GM21717 (cell line): ENCODE data around the gene SHROOM2.

Experiments
- ATAC-seq: cut with Tn5 transposase; IDR thresholded peaks from one replicate; pipeline ENCODE4 v1.9.1; 2021; ENCODE audit warnings: mild to moderate bottlenecking, moderate library complexity; ENCODE audit not compliant: unreplicated experiment

The SHROOM2 gene

DNA sequence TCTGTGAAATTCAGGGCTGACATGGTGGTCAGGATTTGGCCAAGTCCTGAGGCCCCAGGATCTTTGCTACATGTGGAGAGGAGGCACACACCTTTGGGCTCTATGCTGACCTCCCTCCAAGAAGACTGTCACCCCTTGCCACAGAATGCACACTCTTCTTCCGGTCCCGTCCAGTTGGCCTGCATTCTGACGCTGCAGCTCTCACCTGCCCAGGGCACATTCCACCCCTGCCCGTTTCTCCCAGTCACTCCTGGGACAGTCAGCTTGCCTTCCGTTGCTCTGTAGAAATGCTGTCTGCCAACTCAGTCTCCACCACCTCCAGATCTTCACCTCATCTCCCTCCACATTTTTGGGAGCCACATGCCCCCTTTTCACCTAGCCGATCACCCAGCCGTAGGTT lies 76.7 kb downstream of the SHROOM2 start:
- ATAC-seq, result no peak

DNA sequence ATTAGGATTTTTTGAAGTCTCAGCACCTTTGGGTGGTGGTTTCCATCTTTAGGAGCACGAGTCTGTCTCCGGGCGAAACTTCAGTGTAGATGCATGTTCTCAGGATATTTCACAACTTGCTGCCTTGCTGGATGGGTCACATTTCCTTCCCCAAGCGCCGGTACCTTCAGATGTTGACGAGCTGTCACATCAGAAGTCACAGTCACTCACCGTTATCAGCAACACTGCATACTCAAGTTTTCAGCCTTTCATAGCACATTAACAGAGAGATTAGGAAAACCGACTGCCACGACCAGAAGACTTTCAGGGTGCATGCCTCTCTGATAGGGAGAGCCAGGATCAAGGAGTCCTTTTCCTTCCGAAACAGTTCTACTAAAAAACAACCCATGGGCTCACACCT lies 77.8 kb downstream of the SHROOM2 start:
- ATAC-seq, result no peak

DNA sequence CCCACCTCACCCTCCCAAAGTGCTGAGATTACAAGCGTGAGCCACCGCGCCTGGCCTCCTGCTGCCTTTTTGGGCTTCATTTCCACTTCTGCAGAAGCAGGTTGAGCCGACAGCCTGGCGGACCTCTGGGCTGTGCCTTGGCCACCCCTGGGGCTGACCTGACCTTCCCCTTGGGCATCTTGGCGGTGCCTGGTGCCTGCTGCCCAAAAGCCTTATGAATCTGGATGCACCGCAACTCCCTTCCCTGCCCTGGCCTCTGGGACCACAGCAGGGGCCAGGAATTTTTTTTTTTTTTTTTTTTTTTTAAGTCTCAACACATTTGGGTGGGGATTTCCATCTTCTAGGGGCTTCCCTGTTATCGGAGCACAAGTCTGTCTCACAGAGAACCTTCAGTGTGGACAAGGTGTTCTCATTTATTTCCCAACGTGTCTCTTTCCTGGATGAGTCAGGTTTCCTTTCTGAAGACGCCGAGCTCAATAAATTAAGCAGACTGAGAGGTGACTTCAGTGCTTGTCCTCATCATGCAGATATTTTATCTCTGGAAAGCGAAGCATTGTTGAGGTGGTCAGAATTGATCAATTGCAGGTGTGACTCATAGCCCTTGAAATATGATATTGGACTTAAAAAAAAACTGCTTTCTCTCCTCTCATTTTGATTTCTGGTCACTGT lies 79.7 kb downstream of the SHROOM2 start:
- ATAC-seq, result no peak

DNA sequence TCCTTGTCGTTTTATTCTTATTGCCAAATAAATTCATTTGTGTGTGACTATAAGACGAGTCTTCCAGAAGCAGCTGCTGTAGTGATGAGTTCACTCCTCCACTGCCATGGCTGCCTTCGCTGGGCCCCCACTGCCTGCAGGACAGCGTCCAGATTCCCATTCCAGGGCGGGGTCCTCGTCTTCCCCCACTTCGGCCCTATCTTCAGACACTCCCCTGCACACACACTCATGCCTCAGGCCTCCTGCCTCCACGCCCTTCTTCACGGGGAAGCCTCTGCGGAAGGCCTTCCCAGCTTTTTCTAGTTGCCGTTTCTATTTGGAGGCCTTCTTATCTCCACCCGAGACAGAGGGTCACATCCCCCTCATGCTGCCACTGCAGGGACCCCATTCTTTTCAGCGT lies 80.4 kb downstream of the SHROOM2 start:
- no peak for ATAC-seq

DNA sequence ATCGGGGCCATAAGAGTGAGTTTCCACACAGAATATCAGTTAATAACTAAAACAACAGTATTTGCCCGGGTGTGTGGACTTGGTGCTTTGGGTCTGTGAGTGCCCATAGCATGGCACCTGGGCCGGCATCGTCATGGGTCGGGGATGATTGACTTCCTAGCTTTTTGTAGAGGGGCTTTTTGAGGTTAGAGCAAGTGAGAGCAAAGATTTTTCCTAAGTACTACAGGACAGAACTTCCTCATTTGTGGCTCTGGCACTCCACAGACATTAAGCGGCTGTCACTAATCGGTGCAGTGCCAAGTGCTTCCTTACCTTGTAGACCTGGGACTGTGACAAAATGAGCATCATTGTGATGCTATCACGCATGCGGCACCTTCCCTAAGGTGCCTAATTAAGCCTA lies 81.0 kb downstream of the SHROOM2 start:
- ATAC-seq, result no peak

DNA sequence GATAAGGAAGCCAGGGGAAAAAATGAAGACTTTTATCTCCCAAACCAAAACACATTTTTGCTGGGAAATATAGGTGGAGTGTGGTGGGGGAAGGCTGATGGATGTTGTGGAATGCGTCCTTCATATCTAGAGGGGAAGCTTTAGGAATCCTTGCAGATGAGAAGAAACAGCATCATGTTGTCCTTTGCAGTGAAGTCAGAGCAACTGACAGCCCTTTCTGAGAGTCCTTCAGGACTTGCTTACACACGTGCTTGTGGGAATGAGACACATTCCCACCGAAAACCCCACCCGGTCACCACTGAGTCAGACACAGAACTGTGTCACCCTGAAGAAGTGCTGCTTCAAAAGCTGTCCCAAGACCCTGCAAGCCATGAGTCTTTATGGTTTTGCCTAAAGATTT lies 81.5 kb downstream of the SHROOM2 start:
- ATAC-seq, result no peak

DNA sequence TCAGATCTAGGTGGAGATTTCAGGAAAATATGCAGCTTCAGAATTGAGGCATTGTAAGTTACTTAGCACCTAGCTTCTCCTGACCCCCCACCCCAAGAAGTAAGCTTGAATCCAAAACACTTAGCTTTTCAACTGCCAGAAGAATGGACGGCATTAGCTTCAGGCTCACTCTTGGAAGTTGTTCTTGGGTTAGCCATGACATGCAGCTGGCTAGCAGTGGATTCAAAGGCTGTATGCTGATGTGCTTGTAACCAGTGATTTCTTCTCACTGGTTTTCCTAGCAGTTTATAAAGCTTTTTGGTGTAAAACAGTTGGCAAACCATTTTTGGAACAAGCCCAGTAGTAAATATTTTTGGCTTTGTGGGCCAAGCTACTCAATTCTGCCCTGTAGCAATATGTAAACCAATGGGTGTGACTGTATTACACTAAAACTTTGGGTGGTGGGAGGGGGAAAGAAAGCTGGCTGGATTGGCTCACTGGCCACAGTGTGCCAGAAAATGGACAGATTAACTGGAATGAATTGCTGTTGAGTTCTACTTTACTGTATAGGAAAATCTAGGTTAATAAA lies 85.6 kb downstream of the SHROOM2 start:
- no peak for ATAC-seq

DNA sequence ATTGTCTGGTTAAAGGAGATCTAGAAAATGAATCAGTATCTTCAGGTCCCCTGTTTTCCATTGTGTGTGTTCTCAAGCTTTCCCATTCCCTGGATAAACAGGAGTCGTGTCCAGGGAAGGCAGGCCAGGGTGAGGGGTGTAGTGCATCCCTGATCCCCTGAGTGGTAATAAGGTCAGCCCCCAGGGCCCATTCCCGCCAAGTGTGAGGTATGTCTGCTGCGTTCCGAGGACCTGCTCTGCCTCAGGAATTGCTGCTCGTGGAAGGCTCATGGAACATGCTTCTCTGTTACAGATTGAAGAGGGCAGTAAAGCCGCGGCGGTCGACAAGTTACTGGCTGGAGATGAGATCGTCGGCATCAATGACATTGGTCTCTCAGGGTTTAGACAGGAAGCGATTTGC lies 87.1 kb downstream of the SHROOM2 start:
- no peak for ATAC-seq

DNA sequence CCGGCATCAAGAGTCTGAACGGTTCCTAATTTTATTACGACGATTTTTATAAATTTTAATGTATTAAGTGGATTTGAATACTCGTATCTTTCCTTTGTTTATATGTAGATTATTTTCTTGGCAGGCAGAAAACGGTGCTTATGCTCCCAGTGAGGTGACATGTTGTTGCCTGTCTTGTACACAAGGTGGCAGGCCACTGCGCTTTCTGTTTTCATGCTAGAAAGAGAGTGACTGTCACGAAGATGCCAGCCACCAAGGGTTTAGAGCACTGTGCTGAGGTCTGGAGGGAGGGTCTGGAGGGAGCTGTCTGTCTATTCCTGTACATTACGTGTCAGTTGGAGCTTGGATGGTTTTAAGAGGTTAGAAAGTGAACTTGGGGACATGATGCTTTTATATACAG lies 87.7 kb downstream of the SHROOM2 start:
- peak; percentile 92 for ATAC-seq

DNA sequence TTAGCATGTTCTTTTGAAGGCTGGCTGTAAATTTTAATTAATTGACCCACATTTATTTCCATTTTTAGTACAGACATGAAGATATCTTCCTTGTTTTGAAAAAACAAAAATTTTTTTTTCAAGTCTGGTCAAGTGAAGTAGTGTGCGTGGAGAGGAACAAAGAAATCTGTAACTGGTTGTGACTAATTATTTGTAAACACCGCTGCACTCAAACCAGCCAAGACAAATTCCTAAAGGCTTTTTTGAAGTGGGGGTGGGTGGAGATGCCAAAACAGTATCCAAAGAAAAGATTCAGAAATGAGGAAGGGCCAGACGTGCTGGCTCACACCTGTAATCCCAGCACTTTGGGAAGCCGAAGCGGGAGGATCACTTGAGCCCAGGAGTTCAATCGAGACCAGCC lies 88.3 kb downstream of the SHROOM2 start:
- no peak for ATAC-seq

DNA sequence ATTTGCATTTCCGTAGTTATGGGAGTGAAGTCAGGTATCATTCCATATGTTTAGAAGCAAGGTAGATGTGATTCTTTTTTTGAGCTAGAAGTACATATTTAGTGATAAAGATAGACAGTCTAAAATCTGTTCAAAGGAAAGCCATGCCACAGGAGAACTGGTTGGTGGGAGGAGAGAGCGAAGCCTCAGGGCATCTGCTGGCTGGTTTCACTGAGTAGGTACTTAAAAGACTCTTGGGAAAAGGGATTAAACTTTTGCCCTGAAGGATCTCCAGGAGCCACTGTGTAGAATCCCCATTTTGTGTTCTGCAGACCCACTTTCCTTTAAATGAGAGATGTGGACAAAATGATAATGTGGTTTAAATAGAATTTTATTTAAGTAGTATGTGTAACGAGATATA lies 89.6 kb downstream of the SHROOM2 start:
- ATAC-seq, result no peak

DNA sequence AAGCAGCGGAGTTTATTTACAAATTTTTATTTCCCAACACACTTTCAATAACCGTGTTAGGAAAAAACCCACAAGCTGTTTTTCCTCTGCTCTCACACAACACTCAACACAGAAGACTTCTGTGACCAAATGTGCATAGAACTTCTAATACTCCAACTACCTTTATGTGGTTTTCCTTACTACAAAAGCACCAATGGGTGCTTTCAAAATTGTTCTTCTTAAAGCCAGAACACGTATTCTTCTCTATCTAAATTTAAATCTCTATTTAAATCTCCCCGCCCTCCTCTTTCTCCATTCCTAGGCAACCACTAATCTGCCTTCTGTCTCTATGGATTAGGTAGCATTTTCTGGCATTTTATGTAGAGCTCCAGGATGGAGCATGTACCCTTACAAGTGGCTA lies 90.0 kb downstream of the SHROOM2 start:
- ATAC-seq, result no peak

DNA sequence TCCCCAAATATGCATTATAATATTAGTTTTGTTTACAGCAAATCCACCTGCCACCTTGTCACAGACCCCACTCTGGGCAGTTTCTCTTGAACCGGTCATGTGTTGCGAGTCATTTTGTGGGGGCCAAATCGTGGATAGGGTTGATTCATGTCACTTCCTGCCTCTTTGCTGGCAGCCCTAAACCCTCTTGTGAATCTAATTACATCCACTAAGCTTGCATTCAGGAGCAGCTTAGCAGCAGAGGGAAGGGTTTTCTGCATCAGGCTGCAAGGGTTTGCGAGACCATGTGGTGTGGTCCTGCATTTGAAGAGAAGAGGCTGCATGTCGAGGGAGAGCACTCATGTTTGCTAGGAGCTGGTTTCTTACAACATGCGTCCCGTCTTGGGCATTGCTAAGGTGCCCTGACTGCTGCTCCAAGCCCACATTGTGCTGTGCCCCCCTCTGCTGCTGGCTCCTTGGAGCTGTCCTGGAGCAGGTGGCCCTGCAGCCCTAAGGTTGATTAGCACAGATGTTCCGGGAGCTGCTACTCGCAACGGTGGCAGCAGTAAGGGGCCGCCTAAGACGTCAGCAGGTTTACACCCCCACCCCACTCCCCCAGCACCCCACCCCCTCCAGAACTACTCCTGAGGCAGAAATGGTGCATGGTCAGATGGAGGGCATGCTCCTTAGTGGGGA lies 92.1 kb downstream of the SHROOM2 start:
- ATAC-seq, result no peak

DNA sequence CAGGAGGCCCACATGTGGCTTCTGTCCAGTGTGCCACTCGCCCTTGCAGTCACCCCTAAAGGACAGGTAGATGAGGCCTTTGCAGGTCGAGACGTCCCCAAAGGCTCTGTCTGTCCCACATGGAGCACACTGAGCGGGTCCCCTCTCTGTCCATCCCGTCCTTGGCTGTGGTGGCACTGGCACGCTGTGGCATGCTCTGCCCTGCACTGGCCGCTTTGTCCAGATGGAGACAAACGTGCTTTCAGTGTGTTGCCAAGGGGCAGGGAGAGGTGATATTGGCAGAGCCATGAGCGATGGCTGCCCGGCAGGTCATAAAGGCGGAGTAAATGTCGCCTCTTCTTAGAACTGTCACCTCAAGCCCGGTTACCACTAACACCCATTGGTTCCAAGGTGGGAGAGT lies 94.0 kb downstream of the SHROOM2 start:
- no peak for ATAC-seq

DNA sequence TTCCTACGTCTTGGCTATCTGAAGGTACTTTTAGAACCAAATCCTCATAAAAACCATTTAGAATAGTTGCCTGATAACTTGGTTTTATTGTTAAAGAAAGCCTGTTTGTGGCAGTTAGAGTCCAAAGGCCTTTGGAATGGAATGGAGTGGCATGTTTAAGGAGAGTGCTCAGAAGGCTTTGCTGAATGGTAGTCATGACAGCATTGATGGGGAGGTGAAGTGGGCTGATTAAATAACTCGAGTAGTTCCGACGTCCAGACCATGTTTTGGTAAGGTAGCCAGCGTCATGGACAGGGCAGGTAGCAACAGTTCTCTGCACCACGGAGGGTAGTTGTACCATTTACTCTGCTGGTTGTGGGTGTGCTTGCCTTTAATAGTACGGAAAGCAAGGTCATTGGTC lies 94.6 kb downstream of the SHROOM2 start:
- no peak for ATAC-seq

DNA sequence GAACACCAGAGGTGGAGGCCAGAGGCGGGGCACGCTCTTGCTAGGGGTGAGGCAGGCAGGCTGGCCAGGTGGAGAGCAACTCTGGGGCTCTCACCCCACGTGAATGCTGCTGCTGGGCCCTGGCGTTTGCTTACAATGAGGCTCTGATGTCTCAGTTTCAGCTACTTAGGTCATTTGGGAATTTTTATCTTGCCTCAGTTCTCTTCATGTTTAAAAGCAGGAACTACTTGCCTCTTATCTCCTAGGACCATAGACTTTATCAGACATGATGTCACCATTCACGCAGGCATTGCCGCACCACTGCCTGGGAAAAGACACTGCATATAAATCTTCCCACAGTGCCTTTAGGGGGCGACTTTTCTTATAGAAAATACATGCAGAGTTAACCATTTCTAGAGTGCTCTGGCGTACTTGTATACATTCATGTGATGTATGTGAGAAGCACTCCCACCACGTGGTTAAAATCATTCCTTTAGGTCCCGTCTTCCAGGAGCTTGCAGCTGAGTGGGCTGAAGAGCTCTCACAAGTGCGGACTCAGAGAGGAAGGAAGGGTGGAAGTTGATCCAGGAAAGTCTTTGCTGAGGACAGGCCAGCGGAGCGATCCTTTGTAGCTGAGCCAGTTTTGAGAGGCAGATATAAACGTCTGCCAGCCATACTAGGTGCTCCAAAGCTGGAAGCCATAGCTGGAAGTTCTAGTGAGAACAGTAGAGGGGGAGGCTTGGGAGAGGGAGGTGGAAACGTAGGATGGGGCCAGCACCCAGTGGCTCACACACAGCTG lies 96.6 kb downstream of the SHROOM2 start:
- ATAC-seq, result no peak

DNA sequence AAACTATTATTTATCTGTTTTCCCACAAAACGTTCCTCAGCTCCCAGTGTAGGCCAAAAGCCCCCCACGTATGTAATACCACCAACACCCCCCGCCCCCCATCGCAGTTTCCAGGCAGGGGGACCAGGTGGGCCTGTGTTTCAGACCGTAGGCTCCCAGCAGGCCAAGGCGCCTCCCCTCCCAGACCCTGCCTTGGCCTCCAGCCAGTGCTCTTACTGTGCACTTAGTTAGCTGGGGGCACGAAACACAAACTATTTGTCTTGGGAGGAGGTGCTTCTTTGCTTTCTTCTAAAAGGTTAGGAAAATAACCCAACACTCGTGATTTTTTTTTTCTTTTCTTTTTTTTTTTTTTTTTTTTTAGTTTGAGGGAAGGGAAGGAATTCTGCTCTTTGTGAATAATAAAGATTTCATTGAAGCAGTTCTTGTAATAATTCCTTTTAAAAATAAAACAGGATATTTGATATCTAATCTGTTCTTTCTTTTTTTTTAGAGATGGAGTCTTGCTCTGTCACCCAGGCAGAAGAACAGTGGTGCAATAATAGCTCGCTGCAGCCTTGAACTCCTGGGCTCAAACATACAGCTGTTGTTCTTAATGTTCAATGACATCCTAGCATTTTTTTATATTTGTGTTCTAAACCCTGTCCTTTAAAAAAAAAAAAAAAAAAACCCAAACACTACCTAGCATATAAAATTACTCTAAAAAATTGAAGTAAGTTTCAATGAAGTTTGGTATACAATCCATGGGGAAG lies 98.0 kb downstream of the SHROOM2 start:
- ATAC-seq, result no peak

DNA sequence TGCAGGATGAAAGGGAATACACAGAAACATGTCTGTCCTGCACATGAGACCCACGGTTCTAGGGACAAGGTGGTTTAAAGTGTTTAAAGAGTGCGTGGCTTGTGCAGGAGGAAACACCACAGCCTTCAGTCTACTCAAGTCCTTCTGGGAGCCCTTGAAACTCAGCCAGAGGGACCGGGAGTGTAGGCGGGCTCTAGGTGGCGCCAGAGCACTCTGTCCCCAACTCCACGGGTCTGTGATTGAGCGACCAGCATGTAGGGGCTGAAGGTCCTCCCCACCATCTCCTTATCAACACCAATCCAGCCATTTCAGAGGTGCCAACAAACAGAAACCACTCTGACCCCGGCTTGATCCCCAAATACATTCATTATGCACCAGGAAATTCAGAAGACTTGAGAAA lies 98.9 kb downstream of the SHROOM2 start:
- peak; percentile 69 for ATAC-seq

DNA sequence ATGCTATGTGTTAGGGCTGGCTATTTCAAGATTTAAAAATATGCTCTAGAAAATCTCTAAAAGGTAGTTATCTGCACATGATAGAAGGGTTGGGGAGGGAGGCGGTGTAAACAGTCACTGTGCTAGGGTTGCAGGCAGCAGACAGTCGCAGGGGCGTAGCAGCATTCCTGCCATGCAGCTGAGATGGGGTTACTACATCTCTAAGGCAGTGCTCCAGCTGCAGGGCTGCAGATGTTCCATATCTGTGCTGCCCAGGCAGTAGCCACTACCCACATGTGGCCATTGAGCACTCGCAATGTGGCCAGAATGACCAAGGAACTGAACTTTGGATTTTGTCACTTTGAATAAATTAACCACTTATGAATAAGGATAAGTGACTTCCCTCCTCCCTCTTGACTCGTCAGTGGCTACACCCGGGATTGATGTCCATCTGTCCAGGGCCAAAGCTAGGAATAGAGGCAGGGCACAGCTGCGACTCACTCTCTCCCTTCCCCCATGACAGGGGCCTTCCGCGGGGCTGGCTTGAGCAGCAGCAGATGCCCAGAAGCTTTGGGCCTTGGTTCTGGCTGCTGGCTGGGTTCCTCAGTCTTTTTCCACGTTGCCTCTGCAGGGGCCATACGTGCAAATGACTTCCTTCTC lies 101.5 kb downstream of the SHROOM2 start:
- no peak for ATAC-seq

DNA sequence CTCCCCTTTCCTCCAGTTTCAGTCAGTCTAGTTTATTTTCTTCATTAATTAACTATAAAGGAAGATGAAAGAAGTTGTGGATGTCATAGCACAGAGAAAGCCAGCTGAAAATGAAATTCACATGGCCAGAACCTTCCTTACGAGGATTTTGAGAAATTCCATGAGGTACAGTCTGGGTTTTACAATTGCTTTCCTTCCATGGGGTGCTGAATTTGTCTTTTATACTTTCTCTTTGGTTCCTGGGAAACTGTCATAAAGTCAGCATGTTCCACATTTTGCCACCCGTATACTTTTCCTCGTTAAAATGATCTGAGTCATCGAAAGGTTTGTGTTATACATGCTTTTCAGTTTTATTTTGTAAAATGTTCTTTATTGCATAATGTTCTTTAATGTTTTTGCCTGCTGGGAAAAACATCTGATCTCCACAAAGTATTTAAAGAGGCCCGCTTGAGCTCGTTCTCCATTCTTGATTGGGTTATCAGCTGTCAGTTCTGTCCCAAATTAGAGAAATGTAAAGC lies 102.8 kb downstream of the SHROOM2 start:
- no peak for ATAC-seq
